HEK293T (cell line): ENCODE data around the gene TOPORS.

Experiments
- ARNT ChIP-seq: fragments of 450-650 bp; IDR thresholded peaks from 2 replicates; pipeline ENCODE4 v1.6.1; 2017; ENCODE audit warnings: mild to moderate bottlenecking
- BHLHE40 ChIP-seq: fragments of 450-650 bp; IDR thresholded peaks from 2 replicates; pipeline ENCODE4 v1.6.1; 2016; ENCODE audit warnings: mild to moderate bottlenecking, moderate library complexity, borderline replicate concordance
- CTBP1 ChIP-seq: fragments of 450-650 bp; IDR thresholded peaks from 2 replicates; pipeline ENCODE4 v1.6.1; 2016; ENCODE audit warnings: borderline replicate concordance
- ELF4 ChIP-seq: fragments of 450-650 bp; IDR thresholded peaks from 2 replicates; pipeline ENCODE4 v1.6.1; 2017; ENCODE audit warnings: antibody characterized with exemption
- FOXA1 ChIP-seq: fragments of 450-650 bp; IDR thresholded peaks from 2 replicates; pipeline ENCODE4 v1.6.1; 2016; ENCODE audit warnings: mild to moderate bottlenecking
- FOXK2 ChIP-seq: fragments of 450-650 bp; IDR thresholded peaks from 2 replicates; pipeline ENCODE4 v1.6.1; 2016; ENCODE audit warnings: mild to moderate bottlenecking
- FOXM1 ChIP-seq: fragments of 450-650 bp; IDR thresholded peaks from 2 replicates; pipeline ENCODE4 v1.6.1; 2017; ENCODE audit warnings: mild to moderate bottlenecking, borderline replicate concordance
- HDGF ChIP-seq: fragments of 450-650 bp; IDR thresholded peaks from 2 replicates; pipeline ENCODE4 v1.6.1; 2017; ENCODE audit warnings: antibody characterized with exemption, borderline replicate concordance
- LEF1 ChIP-seq: fragments of 450-650 bp; IDR thresholded peaks from 2 replicates; pipeline ENCODE4 v1.6.1; 2017; ENCODE audit warnings: mild to moderate bottlenecking, borderline replicate concordance
- NFRKB ChIP-seq: fragments of 450-650 bp; IDR thresholded peaks from 2 replicates; pipeline ENCODE4 v1.6.1; 2016; ENCODE audit warnings: mild to moderate bottlenecking, moderate library complexity
- SP1 ChIP-seq: fragments of 450-650 bp; IDR thresholded peaks from 2 replicates; pipeline ENCODE4 v1.6.1; 2017
- SUZ12 ChIP-seq: fragments of 450-650 bp; IDR thresholded peaks from 2 replicates; pipeline ENCODE4 v1.6.1; 2016; ENCODE audit warnings: mild to moderate bottlenecking
- TARDBP ChIP-seq: fragments of 450-650 bp; IDR thresholded peaks from 2 replicates; pipeline ENCODE4 v1.6.1; 2016

- TF ChIP-seq SP1 (no peak), CTBP1 (no peak), ELF4 (no peak), FOXM1 (no peak), ARNT (no peak), SUZ12 (no peak), FOXK2 (no peak), FOXA1 (no peak), NFRKB (no peak), TARDBP (no peak), LEF1 (no peak), HDGF (no peak), BHLHE40 (no peak)
These were observed 21.4 kb upstream of the TOPORS start for GRCh38 chr9:32573821-32574220.
